Mucosa of gallbladder (tissue), 1 donor: ENCODE data around the gene TMEM127. TPM values are rescaled to one million over a fixed set of nuclear protein-coding genes. Genes with fewer than 3 reads are reported as not detected.
"Not testable (repeated sequence)": the region's sequence is repeated elsewhere in the genome, so short reads cannot be mapped to it uniquely, and the experiment has no call there.

Experiments
- DNase-seq: peaks from one replicate; pipeline ENCODE4 v3.0.0-alpha.2; 2020; ENCODE audit warnings: low spot score
- total RNA-seq: library from RNA; stranded (reverse); gene quantifications from one replicate; pipeline ENCODE4 v1.2.1, GENCODE V29; 2021
- donor health status: DM: no; HTN: no; CAD: no.

The TMEM127 gene
- total RNA-seq, 1 donor from 2014 or later: 80.3 TPM

GRCh38 chr2:96264086-96264485 is 1.7 kb downstream of the TMEM127 start:
- DNase-seq: no peak

- no peak for DNase-seq
These were observed 3.5 kb downstream of the TMEM127 start for GRCh38 chr2:96262306-96262705.

- no peak for DNase-seq
These were observed 4.3 kb downstream of the TMEM127 start for GRCh38 chr2:96261328-96262003.

- peak; percentile 77 for DNase-seq
These were observed 5.2 kb downstream of the TMEM127 start for GRCh38 chr2:96260387-96261260.

- DNase-seq: peak; percentile 59
These were observed 6.3 kb downstream of the TMEM127 start for GRCh38 chr2:96259497-96259921.

GRCh38 chr2:96258166-96259022 is 7.4 kb downstream of the TMEM127 start:
- DNase-seq: no peak

GRCh38 chr2:96257744-96258143 is 8.1 kb downstream of the TMEM127 start:
- not testable (repeated sequence) for DNase-seq

GRCh38 chr2:96256611-96257113 is 9.1 kb downstream of the TMEM127 start:
- DNase-seq: no peak

- DNase-seq: no peak
These were observed 11.2 kb downstream of the TMEM127 start for GRCh38 chr2:96254571-96254970.

- DNase-seq: no peak
These were observed 12.8 kb downstream of the TMEM127 start for GRCh38 chr2:96253006-96253405.

GRCh38 chr2:96252526-96252925 is 13.3 kb downstream of the TMEM127 start:
- no peak for DNase-seq

- peak; percentile 34 for DNase-seq
These were observed 14.0 kb downstream of the TMEM127 start for GRCh38 chr2:96251721-96252292.

- DNase-seq: no peak
These were observed 15.6 kb downstream of the TMEM127 start for GRCh38 chr2:96250188-96250587.

- DNase-seq: no peak
These were observed 16.1 kb downstream of the TMEM127 start for GRCh38 chr2:96249654-96250053.

- no peak for DNase-seq
These were observed 17.2 kb downstream of the TMEM127 start for GRCh38 chr2:96248624-96249023.

- DNase-seq: no peak
These were observed 17.9 kb downstream of the TMEM127 start for GRCh38 chr2:96247896-96248295.

GRCh38 chr2:96247009-96247408 is 18.8 kb downstream of the TMEM127 start:
- no peak for DNase-seq

- DNase-seq: no peak
These were observed 20.0 kb downstream of the TMEM127 start for GRCh38 chr2:96245609-96246390.

GRCh38 chr2:96243843-96244242 is 22.0 kb downstream of the TMEM127 start:
- no peak for DNase-seq

GRCh38 chr2:96241900-96242611 is 23.7 kb downstream of the TMEM127 start:
- peak; percentile 40 for DNase-seq
